Measurements from ENCODE around the gene DHRSX.

- TF ChIP-seq CTCF (IDR thresholded peaks at IDR 0.05; ENCODE audit: low read depth, low read length) (no peak), MAX (IDR thresholded peaks at IDR 0.05; ENCODE audit: low read depth, low read length) (no peak)
Measured at GRCh38 chrX:2351321-2351720, 149.5 kb downstream of the DHRSX start.

Data from NB4 (cell line).